Trophoblast cell (in vitro differentiated cells and primary cell): Measurements from ENCODE around the gene VDR.

Source experiments
- DNase-seq, 2 donors: peaks; one replicate each; pipeline ENCODE4 v3.0.0-alpha.2; 2016
- H2AFZ ChIP-seq: 2 replicates; pipeline ENCODE4 v1.6.1; 2013; ENCODE audit warnings: low read length, moderate library complexity, mild to moderate bottlenecking; ENCODE audit not compliant: insufficient read depth, poor library complexity
- H2AK5ac ChIP-seq: 2 replicates; pipeline ENCODE4 v1.6.1; 2013; ENCODE audit warnings: mild to moderate bottlenecking, low read length
- H2BK120ac ChIP-seq: 2 replicates; pipeline ENCODE4 v1.6.1; 2013; ENCODE audit warnings: low read length, mild to moderate bottlenecking, moderate library complexity; ENCODE audit not compliant: insufficient read depth, poor library complexity
- H2BK12ac ChIP-seq: 2 replicates; pipeline ENCODE4 v1.6.1; 2013; ENCODE audit warnings: mild to moderate bottlenecking, low read length, moderate library complexity
- H2BK5ac ChIP-seq: 2 replicates; pipeline ENCODE4 v1.6.1; 2013; ENCODE audit warnings: low read length, low read depth, moderate library complexity, mild to moderate bottlenecking; ENCODE audit not compliant: poor library complexity
- H3K14ac ChIP-seq: 2 replicates; pipeline ENCODE4 v1.6.1; 2013; ENCODE audit warnings: mild to moderate bottlenecking, low read length
- H3K18ac ChIP-seq: 2 replicates; pipeline ENCODE4 v1.6.1; 2013; ENCODE audit warnings: mild to moderate bottlenecking, low read length
- H3K23ac ChIP-seq: 2 replicates; pipeline ENCODE4 v1.6.1; 2013; ENCODE audit warnings: low read length
- H3K27ac ChIP-seq: 2 replicates; pipeline ENCODE4 v1.5.1; 2013; ENCODE audit warnings: low read depth, mild to moderate bottlenecking, inconsistent platforms, low read length, moderate library complexity
- H3K27me3 ChIP-seq: 2 replicates; pipeline ENCODE4 v1.6.1; 2013; ENCODE audit warnings: inconsistent platforms, mild to moderate bottlenecking, low read length, moderate library complexity; ENCODE audit not compliant: insufficient read depth
- H3K36me3 ChIP-seq, 2 experiments: 1 replicate in 1 of 2; 2 replicates in 1 of 2; pipeline ENCODE4 v1.6.1; 2013; ENCODE audit warnings: low read length in 2 of 2, mild to moderate bottlenecking in 2 of 2, moderate library complexity in 1 of 2; ENCODE audit not compliant: insufficient read depth in 2 of 2, control insufficient read depth in 1 of 2
- H3K4ac ChIP-seq: 2 replicates; pipeline ENCODE4 v1.6.1; 2013; ENCODE audit warnings: low read depth, mild to moderate bottlenecking, low read length, moderate library complexity
- H3K4me1 ChIP-seq, 2 experiments: 1 replicate in 1 of 2; 2 replicates in 1 of 2; pipeline ENCODE4 v1.6.1; 2013; ENCODE audit warnings: low read length in 2 of 2, mild to moderate bottlenecking in 2 of 2, moderate library complexity in 1 of 2; ENCODE audit not compliant: insufficient read depth in 2 of 2, control insufficient read depth in 1 of 2
- H3K4me2 ChIP-seq: 2 replicates; pipeline ENCODE4 v1.6.1; 2013; ENCODE audit warnings: inconsistent platforms, mild to moderate bottlenecking, low read length, moderate library complexity
- H3K4me3 ChIP-seq: 2 replicates; pipeline ENCODE4 v1.5.1; 2013; ENCODE audit warnings: mild to moderate bottlenecking, low read depth, low read length, inconsistent platforms
- H3K79me1 ChIP-seq: one replicate; pipeline ENCODE4 v1.6.1; 2013; ENCODE audit warnings: low read length
- H3K79me2 ChIP-seq: 2 replicates; pipeline ENCODE4 v1.6.1; 2013; ENCODE audit warnings: low read length, mild to moderate bottlenecking; ENCODE audit not compliant: control insufficient read depth, insufficient read depth, poor library complexity
- H3K9ac ChIP-seq: 2 replicates; pipeline ENCODE4 v1.6.1; 2013; ENCODE audit warnings: mild to moderate bottlenecking, low read length
- H3K9me3 ChIP-seq: 2 replicates; pipeline ENCODE4 v1.6.1; 2013; ENCODE audit warnings: low read depth, mild to moderate bottlenecking, control low read depth, inconsistent platforms, low read length; ENCODE audit not compliant: insufficient read depth
- H4K12ac ChIP-seq: 2 replicates; pipeline ENCODE4 v1.6.1; 2013; ENCODE audit warnings: low read depth, mild to moderate bottlenecking, low read length, moderate library complexity
- H4K8ac ChIP-seq: 2 replicates; pipeline ENCODE4 v1.6.1; 2013; ENCODE audit warnings: low read depth, mild to moderate bottlenecking, low read length, moderate library complexity
- H4K91ac ChIP-seq: one replicate; pipeline ENCODE4 v1.6.1; 2013; ENCODE audit warnings: low read depth, mild to moderate bottlenecking, low read length, moderate library complexity
- WGBS: extraction: QIAGEN DNeasy Blood & Tissue Kit; methylation state at CpG from one replicate; pipeline ENCODE4 v1.1.7; 2013; ENCODE audit warnings: missing lambda C conversion rate; ENCODE audit not compliant: insufficient read length, insufficient coverage; ENCODE audit errors: extremely low coverage; 5-methylcytosine and 5-hydroxymethylcytosine counted together

The VDR gene

GRCh38 chr12:47912556-47912955 lies 7.8 kb upstream of the VDR start:
- DNase-seq: no peak
- Histone ChIP-seq H2AK5ac (no peak overlapping the region), H3K9ac (no peak overlapping the region), H3K14ac (no peak overlapping the region), H3K4ac (no peak overlapping the region), H3K4me1 (peaks cover 8 to 9% of the 10 kb centered on the region in 2 experiments), H2BK12ac (no peak overlapping the region), H3K36me3 (no peaks in the 10 kb centered on the region), H2BK120ac (no peak overlapping the region), H2BK5ac (no peak overlapping the region), H3K27me3 (no peaks in the 10 kb centered on the region), H4K12ac (no peak overlapping the region), H3K79me1 (no peaks in the 10 kb centered on the region), H3K4me2 (no peak overlapping the region), H2AFZ (no peak overlapping the region), H4K91ac (no peak overlapping the region), H3K23ac (no peak overlapping the region), H3K27ac (no peak overlapping the region), H4K8ac (no peak overlapping the region), H3K79me2 (no peaks in the 10 kb centered on the region), H3K4me3 (no peak overlapping the region), H3K18ac (no peak overlapping the region), H3K9me3 (no peaks in the 10 kb centered on the region)
- whole genome bisulfite sequencing: no CpG with 5 or more reads among the region's 4 CpGs

- Histone ChIP-seq H3K4me3 (no peak overlapping the region), H3K9me3 (no peaks in the 10 kb centered on the region), H2BK5ac (no peak overlapping the region), H3K27ac (no peak overlapping the region), H2AK5ac (no peak overlapping the region), H3K36me3 (no peaks in the 10 kb centered on the region), H3K14ac (no peak overlapping the region), H4K91ac (no peak overlapping the region), H3K23ac (no peak overlapping the region), H3K18ac (no peak overlapping the region), H4K8ac (no peak overlapping the region), H3K79me2 (no peaks in the 10 kb centered on the region), H2BK120ac (no peak overlapping the region), H3K4me2 (no peak overlapping the region), H3K4me1 (peaks cover 8 to 9% of the 10 kb centered on the region in 2 experiments), H3K4ac (no peak overlapping the region), H2AFZ (no peak overlapping the region), H2BK12ac (no peak overlapping the region), H3K9ac (no peak overlapping the region), H4K12ac (no peak overlapping the region), H3K27me3 (peaks cover 4% of the 10 kb centered on the region), H3K79me1 (no peaks in the 10 kb centered on the region)
- peak in 1 of 2 donors; percentile 21 for DNase-seq
These were observed 6.2 kb upstream of the VDR start for GRCh38 chr12:47910981-47911380.

- Histone ChIP-seq H2BK12ac (no peak overlapping the region), H4K8ac (no peak overlapping the region), H3K23ac (no peak overlapping the region), H2AFZ (no peak overlapping the region), H3K18ac (no peak overlapping the region), H3K79me2 (no peaks in the 10 kb centered on the region), H3K4me3 (no peak overlapping the region), H4K91ac (no peak overlapping the region), H3K9ac (no peak overlapping the region), H2AK5ac (no peak overlapping the region), H3K9me3 (no peaks in the 10 kb centered on the region), H3K27ac (no peak overlapping the region), H3K79me1 (no peaks in the 10 kb centered on the region), H3K36me3 (no peaks in the 10 kb centered on the region), H4K12ac (no peak overlapping the region), H2BK5ac (no peak overlapping the region), H3K4me2 (no peak overlapping the region), H3K27me3 (peaks cover 7% of the 10 kb centered on the region), H3K4me1 (peaks cover 8 to 9% of the 10 kb centered on the region in 2 experiments), H3K4ac (no peak overlapping the region), H3K14ac (no peak overlapping the region), H2BK120ac (no peak overlapping the region)
- WGBS: no CpG with 5 or more reads among the region's 3 CpGs
- peak in 1 of 2 donors; percentile 29 for DNase-seq
These were observed 5.7 kb upstream of the VDR start for GRCh38 chr12:47910486-47910885.

GRCh38 chr12:47909839-47910465 lies 5.2 kb upstream of the VDR start:
- H3K4ac ChIP-seq: no peak overlapping the region
- no peak overlapping the region for H4K8ac ChIP-seq
- no peak overlapping the region for H3K18ac ChIP-seq
- H4K91ac ChIP-seq: no peak overlapping the region
- H3K9me3 ChIP-seq: peaks cover 2% of the 10 kb centered on the region
- no peak overlapping the region for H3K4me3 ChIP-seq
- H2BK12ac ChIP-seq: no peak overlapping the region
- H3K9ac ChIP-seq: no peak overlapping the region
- H4K12ac ChIP-seq: no peak overlapping the region
- no peak overlapping the region for H2AFZ ChIP-seq
- H2AK5ac ChIP-seq: no peak overlapping the region
- H3K14ac ChIP-seq: no peak overlapping the region
- H3K36me3 ChIP-seq: no peaks in the 10 kb centered on the region
- H2BK120ac ChIP-seq: no peak overlapping the region
- H3K4me1 ChIP-seq: peaks cover 8 to 15% of the 10 kb centered on the region in 2 experiments
- H3K4me2 ChIP-seq: no peak overlapping the region
- H3K23ac ChIP-seq: no peak overlapping the region
- H3K79me2 ChIP-seq: no peaks in the 10 kb centered on the region
- no CpG with 5 or more reads among the region's 4 CpGs for WGBS
- H3K27me3 ChIP-seq: peaks cover 9% of the 10 kb centered on the region
- H2BK5ac ChIP-seq: no peak overlapping the region
- no peak overlapping the region for H3K27ac ChIP-seq
- no peak for DNase-seq
- H3K79me1 ChIP-seq: peaks cover 3% of the 10 kb centered on the region
